GM20431 (cell line): ENCODE results near the gene VENTX.

Source experiments
- in situ Hi-C: fragments of 300-500 bp; cut with MseI, MboI; formaldehyde crosslinking; loops from one replicate; pipeline ENCODE4 v1.15.0; 2020; ENCODE audit warnings: low sequenced_read_pairs; ENCODE audit not compliant: unreplicated experiment

The VENTX gene, protein sequence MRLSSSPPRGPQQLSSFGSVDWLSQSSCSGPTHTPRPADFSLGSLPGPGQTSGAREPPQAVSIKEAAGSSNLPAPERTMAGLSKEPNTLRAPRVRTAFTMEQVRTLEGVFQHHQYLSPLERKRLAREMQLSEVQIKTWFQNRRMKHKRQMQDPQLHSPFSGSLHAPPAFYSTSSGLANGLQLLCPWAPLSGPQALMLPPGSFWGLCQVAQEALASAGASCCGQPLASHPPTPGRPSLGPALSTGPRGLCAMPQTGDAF

DNA sequence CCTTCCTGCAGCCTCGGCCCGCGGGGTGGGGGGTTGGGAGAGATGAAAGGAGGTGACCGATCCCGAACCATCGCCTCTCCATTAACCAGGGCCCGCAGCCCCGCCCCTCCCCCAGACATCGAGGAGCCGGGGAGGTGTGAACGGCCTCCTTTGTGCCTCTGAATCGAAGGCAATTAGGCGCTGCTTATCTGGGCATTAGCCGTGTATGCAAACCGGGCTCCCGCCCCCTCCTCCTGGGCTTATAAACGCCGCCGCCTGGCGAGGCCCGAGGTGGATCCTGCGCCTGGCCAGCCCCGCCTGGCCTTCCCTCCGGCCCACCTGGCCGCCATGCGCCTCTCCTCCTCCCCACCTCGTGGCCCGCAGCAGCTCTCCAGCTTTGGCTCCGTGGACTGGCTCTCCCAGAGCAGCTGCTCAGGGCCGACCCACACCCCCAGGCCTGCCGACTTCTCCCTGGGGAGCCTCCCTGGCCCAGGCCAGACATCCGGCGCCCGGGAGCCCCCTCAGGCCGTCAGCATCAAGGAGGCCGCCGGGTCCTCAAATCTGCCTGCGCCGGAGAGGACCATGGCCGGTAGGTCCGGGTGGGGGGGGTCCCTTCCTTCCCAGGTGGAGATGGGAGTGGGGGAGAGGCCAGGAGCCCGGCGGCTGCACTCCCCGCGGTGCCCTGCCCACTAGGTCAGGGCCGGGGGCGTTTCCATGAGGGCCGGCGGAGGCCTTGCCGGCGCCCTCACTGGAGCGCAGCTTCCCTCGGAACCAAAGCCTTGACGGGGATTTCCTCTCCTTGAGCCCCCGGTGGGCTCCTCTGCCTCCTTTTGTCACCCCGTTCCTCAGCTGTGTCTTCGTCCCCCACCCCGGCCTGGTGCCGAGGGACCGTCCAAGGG, at the start of gene VENTX:
Gene VENTX, plus strand, starts transcription at position 268 of the 878 bp plus-strand sequence. Its CDS starts 60 bp downstream, at position 328.
- in situ Hi-C loops, result no loop called here

DNA sequence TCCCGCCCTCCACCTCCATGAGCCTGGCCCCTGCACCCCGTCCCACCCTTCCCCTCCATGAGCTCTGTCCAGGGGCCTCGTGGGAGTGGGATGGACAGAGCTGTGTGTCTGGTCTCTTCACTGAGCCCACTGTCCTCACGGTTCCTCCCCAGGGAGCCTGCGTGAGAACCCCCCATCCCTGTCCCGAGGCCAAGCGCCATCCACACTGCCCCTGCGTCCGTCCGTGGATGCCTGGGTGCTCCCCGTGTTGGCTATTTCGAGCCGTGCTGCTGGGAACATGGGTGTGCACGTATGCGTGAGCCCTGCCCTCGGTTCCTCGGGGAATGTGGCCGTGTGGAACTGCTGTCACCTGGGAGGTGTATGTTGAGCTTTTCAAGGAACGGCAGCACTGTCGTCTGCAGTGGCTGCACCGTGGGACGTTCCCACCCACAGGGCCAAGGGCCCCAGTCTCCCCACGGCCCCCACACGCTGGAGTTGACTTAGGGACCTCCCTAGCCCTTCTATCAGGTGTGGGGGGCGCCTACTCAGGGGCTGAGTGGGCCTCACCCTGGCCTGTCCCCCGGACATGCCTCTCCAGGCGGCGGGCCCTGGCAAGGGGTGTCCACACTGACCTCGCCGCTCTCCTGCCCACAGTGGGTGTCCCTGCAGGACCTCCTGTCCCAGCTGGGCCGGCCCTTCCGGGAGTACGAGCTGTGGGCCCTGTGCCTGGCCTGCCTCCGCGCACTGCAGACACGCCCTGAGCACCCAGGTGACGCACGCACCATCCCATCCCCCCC, 49.6 kb upstream of the VENTX start:
- in situ Hi-C loops, result no loop called here

DNA sequence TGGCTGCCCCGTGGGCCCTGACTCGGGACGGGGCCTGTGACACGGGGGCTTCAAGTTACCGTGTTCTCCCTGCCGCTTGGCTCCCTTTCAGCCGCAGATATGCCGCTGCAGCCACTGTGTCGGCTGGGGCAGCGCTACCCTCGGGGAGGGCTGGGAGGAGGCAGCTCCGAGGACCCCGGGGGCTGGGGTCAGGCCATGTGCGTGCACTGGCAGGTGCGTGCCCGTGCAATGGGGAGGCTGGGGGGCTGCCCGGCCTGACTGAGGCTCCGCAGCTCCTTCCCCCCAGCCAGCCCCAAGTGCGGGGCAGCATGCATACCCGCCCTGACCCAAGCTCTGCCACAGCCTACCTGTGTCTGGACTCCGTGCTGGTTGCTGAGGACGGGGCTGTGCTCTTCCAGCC, 48.4 kb upstream of the VENTX start:
- in situ Hi-C loops, result no loop called here

DNA sequence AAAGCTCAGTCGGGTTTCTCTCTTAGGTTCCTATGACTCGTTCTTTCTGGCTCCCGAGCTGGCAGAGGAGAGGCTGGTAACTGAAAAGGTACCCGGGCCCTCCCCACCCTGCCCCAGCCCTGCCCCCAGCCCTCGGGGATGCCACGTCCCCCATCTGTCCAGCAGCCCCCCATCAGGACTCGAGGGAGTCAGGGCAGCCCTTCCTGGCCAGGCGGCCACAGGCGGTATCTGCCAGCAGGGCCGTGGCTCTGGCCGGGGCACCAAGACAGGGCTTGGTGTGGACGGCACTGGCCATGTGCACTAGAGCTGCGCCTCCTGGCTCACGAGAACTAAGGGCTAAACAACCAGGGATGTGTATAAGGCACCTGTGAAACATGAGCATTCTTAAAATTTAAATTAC, 47.9 kb upstream of the VENTX start:
- in situ Hi-C loops, result no loop called here

DNA sequence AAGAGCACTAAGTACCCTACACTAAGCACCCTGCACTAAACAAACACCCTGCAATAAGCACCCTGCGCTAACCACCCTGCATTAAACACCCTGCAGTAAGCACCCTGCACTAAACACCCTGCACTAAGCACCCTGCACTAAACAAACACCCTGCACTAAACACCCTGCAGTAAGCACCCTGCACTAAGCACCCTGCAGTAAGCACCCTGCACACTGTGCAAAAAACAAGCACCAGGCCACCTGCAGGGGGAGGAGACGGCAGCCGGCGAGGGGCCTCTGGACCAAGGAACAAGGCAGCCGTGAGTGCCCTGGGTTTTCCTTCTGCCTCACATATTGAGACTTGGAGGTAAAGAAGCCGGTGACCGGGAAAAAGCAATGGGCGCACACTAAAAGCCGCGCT, 47.4 kb upstream of the VENTX start:
- in situ Hi-C loops, result no loop called here

DNA sequence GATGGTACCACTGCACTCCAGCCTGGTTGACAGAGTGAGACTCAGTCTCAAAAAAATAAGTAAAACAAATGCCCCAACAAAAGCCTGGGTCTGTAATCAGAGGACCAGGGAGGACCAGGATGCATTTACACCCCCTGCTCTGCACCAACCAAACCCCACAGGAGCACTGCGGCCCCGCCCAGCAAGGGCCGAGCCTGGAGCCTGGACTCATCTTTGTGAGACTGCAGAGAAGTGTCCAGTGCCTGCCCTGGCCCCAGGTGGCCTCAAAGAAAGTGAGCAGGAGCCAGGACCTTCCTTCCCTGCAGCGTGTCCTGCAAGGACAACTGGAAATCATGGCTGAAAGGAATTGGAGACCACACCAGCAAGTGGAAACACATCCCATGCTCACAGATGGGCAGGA, 46.0 kb upstream of the VENTX start:
- in situ Hi-C loops, result no loop called here

DNA sequence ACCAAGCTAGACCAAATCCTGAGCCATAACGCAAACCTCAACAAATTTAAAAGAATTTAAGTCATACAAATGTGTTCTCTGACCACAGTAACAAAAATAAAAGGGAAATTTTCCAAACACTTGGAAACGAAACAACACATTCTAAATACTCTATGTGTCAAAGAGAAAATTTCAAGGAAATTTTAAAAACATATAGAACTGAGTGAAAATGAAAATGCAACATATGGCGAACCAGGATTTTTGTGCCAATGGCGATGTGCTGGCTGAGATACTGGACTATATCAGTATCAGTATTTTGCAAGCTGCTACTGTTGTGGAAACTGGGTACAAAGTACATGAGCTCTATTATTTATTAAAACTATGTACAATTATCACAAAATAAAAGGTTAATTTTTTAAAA, 43.5 kb upstream of the VENTX start:
- in situ Hi-C loops, result no loop called here

DNA sequence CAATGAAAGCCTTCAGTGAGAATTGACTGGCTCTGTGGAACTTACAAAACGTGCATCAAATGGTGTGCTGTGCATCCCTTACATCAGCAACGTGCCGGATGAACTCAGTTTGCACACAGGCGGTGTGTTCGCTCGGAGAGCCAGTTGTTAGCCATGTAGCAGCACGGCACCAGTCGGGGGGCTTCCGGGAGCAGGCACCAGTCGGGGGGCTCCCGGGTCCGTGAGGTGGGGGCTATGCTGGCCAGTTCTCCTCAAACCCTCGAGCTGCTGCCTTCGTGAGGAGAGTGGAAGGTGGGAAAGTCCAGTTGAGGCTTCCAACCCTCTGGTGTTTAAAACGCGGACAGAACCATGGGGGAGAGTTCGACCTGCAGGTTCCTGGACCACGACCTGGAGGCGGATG, 42.6 kb upstream of the VENTX start:
- in situ Hi-C loops, result no loop called here

DNA sequence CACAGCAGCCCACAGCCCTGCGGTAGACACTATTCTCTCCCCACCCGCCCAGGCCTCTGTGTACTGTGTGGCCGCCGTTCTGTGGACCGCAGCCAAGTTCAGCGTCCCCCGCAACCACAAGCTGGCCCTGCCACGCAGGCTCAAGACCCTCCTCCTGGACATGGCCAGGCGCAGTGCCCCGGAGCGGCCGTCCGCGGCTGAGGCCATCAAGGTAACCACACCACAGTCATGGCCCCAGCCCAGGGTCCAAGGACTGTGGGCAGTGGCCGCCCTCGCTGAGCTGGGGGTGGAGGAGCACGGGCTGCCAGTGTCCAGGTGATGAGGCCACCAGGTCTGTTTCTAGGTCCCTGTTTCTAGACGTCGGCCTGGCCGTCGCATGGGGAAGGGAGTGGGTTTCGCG, 42.0 kb upstream of the VENTX start:
- in situ Hi-C loops, result no loop called here

DNA sequence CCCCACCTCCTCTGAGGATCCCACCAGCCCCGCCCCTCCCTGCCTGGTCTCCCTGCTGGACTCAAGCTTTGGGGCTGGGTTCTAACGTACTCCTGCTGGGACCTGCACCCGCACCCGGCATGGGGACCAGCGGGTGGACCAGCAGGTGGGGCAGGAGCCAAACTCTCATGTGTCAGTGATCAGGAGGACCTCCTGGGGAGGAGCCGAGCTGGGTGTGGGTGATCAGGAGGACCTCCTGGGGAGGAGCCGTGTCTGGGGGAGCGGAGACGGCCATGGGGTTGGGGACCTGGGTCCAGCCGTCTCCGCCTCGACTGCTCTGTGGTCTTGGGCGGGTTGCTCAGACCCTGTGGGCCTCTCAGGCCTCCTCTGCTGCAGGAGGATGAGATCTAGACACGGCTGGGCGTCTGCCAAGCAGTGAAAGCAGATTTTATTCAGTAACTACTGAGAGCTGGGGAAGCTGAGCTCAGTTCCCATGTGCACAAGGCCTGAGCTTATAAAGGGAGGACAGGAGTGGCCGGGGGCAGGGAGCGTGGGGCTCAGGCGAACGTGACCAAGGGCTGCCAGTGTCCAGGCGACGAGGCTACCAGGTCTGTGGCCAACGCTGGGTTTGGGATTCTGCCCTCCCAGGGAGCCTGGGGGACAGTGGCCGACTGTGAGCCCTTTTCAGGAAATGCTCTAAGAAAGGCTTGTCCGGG, 41.3 kb upstream of the VENTX start:
- in situ Hi-C loops, result no loop called here

DNA sequence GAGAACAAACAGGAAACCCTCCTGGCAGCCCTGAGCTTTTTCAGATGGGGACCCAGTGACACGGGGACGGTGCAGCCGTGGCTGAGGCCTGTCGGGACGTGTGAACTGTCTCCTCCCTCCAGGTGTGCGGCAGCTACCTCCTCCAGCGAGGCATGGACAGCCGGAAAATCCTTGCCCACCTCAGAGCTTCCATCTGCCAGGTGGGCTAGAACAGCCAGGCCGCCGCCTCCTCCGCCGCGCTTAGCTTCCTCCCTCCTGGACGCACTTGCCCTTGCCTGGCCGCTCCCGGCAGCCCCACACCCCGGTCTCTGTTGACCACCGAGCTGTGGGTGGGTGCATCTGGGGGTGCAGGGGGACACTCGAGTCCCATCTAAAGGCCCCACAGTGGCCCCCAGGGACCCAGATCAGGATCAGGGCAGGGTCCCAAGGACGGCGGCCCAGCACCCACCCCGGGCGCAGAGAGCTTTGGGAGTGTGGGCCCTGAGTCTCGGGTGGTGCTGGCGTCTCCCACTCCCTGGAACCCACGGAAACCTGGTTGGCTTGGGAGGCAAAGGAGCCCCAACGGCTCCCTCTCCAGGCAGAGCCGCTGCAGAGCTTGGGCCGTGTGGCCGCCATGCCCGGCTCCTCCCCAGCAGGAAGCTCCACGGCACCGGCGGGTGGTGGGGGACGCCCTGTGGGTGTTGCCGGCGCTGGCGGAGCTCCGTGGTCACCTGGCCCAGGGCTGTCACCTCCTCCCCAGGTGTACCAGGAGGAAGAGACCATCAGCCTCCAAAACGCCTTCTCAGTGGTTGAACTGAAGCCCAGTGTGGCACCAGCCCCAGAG, 40.5 kb upstream of the VENTX start:
- in situ Hi-C loops, result no loop called here

DNA sequence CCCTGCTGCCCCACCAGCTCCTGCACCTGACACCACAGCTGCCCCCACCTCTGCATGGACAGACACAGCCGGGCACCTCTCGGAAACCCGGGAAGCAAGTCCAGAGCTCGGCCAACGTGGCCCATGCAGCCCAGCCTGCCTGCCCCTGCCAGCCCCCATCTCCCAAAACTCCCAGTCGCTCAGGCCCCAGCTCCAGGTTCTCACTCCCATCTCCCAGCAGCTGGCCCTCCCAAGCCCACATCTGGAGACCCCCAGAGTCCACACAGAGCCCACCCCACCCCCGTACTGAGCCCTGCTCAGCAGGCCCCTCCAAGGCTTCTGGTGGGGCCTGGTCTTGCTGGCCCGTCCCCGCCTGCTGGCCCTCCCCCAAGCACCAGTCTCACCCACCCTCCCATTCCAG, 39.9 kb upstream of the VENTX start:
- in situ Hi-C loops, result no loop called here

DNA sequence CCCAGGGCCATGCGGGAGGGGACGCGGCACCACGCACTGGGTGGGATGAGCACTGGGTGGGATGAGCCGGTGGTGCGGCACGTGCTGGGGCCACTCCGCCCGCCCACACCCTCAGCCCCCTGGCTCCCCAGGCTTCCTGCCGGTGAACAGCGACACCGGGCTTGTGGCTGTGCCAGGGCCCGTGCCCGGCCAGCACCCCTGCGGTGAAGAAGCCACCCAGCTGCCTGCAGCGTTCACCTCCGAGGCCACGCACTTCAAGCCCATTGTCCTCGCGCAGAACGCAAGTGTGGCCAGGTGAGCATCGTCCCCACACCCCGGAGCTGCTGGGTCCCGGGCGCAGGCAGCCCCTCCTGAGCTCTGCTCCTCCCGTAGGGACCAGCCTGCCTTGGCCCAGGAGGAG, 39.4 kb upstream of the VENTX start:
- in situ Hi-C loops, result no loop called here

DNA sequence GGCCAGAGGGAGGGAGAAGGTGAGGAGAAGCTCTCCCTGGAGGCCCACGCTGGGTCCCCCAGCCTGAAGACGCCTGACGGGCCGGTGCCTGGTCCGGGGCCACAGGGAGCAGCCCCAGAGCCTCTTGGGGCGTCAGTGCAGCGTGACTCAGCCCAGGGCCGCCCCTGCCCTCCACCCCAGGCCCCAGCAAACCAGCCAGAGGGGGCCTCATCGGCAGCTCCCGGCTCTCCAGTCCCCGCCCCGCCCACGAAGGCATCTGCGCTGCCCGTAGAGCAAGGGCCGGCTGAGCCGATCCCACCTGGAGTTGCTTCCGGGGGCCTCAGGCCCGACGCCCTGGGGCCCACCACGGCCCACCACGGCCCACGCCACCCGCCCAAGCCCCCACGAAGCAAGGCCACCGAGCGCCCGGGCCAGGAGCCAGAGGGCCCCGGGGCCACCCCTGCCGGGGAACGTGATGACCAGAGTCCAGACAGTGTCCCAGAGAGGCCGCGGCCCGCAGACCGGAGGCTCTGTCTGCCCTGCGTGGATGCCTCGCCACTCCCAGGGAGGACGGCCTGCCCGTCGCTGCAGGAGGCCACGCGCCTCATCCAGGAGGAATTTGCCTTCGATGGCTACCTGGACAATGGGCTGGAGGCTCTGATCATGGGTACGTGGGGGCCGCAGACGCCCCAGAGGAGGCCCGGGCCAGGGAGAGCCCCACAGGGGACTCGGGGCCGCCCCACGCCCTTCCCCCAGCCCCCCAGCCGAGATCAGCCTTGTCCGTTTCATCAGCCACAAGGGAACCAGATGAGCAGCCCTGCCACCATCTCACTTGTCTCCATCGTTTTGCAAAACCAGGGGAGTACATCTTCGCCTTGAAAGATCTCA, 38.8 kb upstream of the VENTX start:
- in situ Hi-C loops, result no loop called here

DNA sequence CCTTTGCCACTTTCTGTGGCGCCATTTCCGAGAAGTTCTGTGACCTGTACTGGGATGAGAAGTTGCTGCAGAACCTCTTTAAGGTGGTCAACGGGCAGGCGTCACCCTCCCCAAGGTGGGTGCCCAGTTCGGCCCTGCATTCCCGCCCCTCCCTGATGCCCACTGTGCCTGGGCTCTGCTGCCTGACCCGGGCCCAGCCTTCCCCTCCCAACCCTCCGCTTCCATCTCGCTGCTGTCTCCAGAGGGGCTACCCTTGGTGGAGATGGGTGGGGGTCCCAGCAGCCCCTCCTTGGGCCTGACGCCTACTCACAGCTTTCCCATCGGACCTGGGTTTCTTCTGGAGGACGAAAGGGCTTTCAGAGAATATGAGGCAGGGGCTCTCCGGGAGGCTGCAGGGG, 38.2 kb upstream of the VENTX start:
- in situ Hi-C loops, result no loop called here

DNA sequence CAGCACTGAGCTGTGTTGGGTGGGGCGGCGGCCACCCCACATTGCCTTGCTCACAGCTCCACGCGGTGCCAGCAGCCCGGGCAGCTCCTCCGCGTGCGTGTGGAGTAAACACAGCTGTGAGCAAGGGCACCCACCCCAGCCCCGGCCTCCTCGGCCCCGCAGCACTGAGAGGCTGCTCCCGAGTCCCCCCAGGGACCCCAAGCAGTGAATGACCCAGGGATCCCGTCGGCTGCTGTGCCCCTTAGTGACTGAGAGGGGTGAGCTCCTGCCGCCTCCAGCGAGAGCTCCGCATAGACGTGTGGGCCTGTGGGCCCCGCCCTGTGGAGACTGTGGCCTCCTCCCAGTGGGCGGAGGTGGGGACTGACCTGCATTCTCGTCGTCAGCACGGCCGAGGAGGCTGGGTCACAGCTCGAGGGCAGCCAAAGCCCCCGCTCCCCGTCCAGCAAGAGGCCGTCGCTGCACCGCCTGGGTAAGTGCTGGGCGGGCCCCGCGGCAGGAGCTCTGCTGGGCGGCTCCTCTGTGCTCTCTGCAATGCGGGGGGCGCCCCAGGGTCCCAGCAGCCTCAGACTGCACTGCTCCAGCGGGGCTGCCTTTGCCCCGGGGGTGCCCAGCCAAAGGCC, 37.6 kb upstream of the VENTX start:
- in situ Hi-C loops, result no loop called here

DNA sequence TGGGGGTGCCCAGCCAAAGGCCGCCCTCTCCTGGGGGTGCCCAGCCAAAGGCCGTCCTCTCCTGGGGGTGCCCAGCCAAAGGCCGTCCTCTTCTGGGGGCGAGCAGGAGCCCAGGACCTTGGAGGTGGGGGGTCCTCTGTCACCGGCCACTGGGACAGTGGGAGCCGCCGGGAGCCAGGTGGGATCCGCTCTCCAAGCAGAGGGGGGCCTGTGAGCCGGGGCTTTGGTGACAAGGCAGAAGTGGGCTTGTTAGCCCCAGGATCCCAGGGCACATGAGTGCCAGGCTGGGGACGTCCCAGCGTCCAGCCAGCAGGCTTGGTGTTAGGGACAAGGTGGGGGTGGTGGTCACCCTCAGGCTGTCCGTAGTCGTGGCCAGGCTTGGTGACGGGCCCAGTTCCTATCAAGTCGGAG, 37.0 kb upstream of the VENTX start:
- in situ Hi-C loops, result no loop called here
